Testis (tissue), 3 donors: ENCODE results near the gene EYA2. TPM values are rescaled to one million over a fixed set of nuclear protein-coding genes. Genes with fewer than 3 reads are reported as not detected.

Source experiments
- DNase-seq: peaks from one replicate; pipeline ENCODE4 v3.0.0-alpha.2; 2019
- H3K27ac ChIP-seq, 2 donors: fragments of 200-600 bp; sonication (generic); one replicate each; pipeline ENCODE4 v1.5.1; 2019
- H3K27me3 ChIP-seq: fragments of 200-600 bp; sonication (generic); one replicate; pipeline ENCODE4 v1.5.1; 2019
- H3K36me3 ChIP-seq: fragments of 200-600 bp; sonication (generic); one replicate; pipeline ENCODE4 v1.5.1; 2017; ENCODE audit warnings: low read depth; ENCODE audit errors: missing control alignments
- H3K4me1 ChIP-seq: fragments of 200-600 bp; sonication (generic); one replicate; pipeline ENCODE4 v1.5.1; 2019
- H3K4me3 ChIP-seq, 2 donors: fragments of 200-600 bp; sonication (generic); one replicate each; pipeline ENCODE4 v1.5.1; 2017 to 2019
- H3K9me3 ChIP-seq: fragments of 200-600 bp; sonication (generic); one replicate; pipeline ENCODE4 v1.5.1; 2017
- POLR2A ChIP-seq: fragments of 450-650 bp; IDR thresholded peaks from one replicate; pipeline ENCODE4 v1.6.1; 2017; ENCODE audit warnings: antibody characterized with exemption, mild to moderate bottlenecking, moderate library complexity
- WGBS, 2 donors: methylation state at CpG; one replicate each; pipeline ENCODE4 v1.1.5; 2018; 5-methylcytosine and 5-hydroxymethylcytosine counted together
- intact Hi-C: fragments of 100-400 bp; cut with DNase I; formaldehyde crosslinking; loops from one replicate; pipeline ENCODE4 v1.15.1; 2023; ENCODE audit warnings: low total_unique reads
- polyA plus RNA-seq: library from polyadenylated mRNA; stranded (reverse); fragments of 350-450 nt; fragmentation: Illumina TruSeq; extraction: RNeasy Lipid Tissue Mini Kit (QIAGEN cat#74804); gene quantifications from one replicate; pipeline ENCODE4 v1.2.3, GENCODE V29; 2014; ENCODE audit warnings: low read depth, low replicate concordance; ENCODE audit not compliant: insufficient read depth
- total RNA-seq, 2 donors: library from RNA; depleted of rRNA; stranded (reverse); fragments of >200 nt; gene quantifications; one replicate each; pipeline ENCODE4 v1.2.3, GENCODE V29; 2016
- TF ChIP-seq, protein P1 (sequence below), 3 experiments: fragments of 450-650 bp in 2 of 3; fragments of 200-600 bp in 1 of 3; sonication (generic) in 1 of 3; IDR thresholded peaks; one replicate each; pipeline ENCODE4 v1.5.1; 2016 to 2019; ENCODE audit warnings: antibody characterized with exemption in 3 of 3, mild to moderate bottlenecking in 2 of 3, moderate library complexity in 1 of 3

EYA2 gene
- total and polyA plus RNA-seq, 3 donors from 2014 or later, result 14.6 to 17.2 (median 16.2) TPM

DNA sequence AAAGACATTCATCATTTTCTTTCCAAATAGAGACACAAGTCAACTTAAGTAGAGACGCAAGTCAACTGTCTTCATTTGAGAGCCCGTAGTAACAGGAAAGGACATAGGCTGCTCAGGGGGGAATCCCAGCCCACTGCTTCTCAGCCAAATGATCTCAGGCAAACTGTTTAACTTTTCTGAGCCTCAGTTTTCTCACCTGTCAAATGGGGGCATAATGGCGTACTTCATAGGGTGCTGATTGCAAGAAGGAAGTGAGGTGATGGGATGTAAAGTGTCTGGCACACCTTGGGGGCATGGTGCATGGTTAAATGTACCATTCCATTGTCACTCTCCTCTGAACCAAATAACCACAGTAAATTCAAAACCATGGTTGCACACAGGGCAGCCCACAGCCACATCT, 96.5 kb downstream of the EYA2 start:
- Histone ChIP-seq H3K4me3 (no peak overlapping the region), H3K27ac (no peak overlapping the region), H3K9me3 (no peaks in the 10 kb centered on the region), H3K36me3 (no peaks in the 10 kb centered on the region), H3K27me3 (no peaks in the 10 kb centered on the region), H3K4me1 (no peaks in the 10 kb centered on the region)
- 88 to 96% methylated on average over 3 of the region's 3 CpGs for WGBS, 2 donors
- intact Hi-C loops, result no loop called here
- TF ChIP-seq, protein P1, sequence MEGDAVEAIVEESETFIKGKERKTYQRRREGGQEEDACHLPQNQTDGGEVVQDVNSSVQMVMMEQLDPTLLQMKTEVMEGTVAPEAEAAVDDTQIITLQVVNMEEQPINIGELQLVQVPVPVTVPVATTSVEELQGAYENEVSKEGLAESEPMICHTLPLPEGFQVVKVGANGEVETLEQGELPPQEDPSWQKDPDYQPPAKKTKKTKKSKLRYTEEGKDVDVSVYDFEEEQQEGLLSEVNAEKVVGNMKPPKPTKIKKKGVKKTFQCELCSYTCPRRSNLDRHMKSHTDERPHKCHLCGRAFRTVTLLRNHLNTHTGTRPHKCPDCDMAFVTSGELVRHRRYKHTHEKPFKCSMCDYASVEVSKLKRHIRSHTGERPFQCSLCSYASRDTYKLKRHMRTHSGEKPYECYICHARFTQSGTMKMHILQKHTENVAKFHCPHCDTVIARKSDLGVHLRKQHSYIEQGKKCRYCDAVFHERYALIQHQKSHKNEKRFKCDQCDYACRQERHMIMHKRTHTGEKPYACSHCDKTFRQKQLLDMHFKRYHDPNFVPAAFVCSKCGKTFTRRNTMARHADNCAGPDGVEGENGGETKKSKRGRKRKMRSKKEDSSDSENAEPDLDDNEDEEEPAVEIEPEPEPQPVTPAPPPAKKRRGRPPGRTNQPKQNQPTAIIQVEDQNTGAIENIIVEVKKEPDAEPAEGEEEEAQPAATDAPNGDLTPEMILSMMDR (IDR thresholded peaks at IDR 0.05), result no peak
- TF ChIP-seq POLR2A, result no peak
- DNase-seq, result no peak

DNA sequence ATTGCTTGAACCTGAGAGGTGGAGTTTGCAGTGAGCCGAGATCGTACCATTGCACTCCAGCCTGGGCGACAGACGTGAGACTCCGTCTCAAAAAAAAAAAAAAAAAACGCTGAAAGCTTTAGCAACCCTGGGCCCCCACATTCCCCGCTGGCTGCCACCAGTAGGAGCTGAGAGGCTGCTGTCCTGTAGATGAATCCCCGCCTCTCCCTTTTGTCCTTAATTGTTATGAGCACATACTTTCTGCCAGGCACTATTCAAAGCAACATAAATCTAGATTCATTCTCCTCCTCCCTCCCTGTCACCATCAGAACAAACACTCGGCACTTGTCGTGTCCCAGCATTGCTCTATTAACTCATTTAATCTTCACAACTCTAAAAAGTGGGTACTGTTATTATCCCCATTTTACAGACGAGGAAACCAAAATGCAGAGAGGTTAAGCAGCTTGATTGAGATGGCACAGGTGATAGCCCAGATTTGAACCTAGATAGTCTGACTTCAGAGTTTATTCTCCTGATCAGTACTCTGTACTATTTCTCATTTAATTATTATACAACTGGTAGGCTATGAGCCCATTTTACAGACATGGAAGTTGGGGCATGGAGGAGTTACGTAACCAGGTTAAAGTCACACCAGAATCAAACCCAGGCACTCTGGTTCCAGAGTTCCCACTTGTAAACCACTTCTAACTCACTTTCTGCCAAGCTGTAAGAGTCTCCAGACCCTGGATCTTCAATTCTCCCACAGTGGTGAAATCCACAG, 97.4 kb downstream of the EYA2 start:
- Histone ChIP-seq H3K4me1 (no peaks in the 10 kb centered on the region), H3K27ac (no peak overlapping the region), H3K27me3 (no peaks in the 10 kb centered on the region), H3K36me3 (no peaks in the 10 kb centered on the region), H3K4me3 (no peak overlapping the region), H3K9me3 (no peaks in the 10 kb centered on the region)
- intact Hi-C loops, result no loop called here
- 87 to 88% methylated on average over 12 of the region's 12 CpGs for WGBS, 2 donors
- TF ChIP-seq POLR2A, result no peak
- TF ChIP-seq, protein P1 (IDR thresholded peaks at IDR 0.05), result no peak
- no peak for DNase-seq

DNA sequence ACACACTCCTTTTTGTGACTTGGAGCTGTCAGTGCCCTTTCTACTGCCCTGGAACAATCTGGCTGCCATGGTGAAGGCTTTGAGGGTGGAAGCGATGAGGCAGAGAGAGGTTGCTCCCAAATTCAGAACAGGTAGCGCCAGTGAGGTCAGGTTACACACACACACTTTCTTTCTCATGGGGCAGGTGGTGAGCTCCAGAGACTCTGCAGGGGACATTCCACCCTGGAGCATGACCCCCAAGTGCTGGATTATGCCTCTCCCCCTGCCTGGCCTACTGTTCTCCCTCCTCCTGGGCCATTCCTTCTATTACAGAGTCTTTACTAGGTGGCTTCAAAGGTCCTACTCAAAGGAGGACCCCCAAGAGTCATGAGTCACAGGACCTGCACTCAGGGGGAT, 98.0 kb downstream of the EYA2 start:
- no peak for TF ChIP-seq POLR2A
- TF ChIP-seq, protein P1 (IDR thresholded peaks at IDR 0.05), result no peak
- H3K36me3 ChIP-seq, result no peaks in the 10 kb centered on the region
- intact Hi-C loops, result no loop called here

DNA sequence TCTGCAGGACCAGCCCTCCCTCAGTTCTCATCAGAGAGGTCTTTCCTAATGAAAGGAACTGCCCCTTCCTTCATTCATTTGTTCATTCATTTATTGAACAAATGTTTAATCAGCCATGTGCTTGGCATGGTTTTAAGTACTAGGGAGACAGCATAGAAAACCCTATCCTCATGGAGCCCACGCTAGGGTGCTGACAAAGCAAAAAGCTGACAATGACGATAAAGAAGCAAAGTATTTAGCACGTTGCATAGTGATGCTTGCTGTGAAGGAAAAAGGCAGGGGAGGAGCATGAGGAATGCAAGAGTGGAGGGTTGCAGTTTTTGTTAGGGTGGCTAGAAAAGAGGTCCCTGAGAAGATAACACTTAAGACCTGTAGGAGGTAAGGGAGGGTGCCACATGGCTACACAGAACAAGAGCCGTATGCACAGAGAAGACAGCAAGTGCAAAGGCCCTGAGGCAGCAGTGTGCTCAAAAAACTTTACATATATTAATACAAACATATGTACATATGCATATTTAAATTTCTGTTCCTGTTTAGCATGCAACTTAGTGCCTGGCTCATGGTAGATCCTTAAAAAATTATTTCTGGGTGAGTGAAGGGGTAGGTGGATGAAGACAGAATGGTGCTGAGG, 98.9 kb downstream of the EYA2 start:
- Histone ChIP-seq H3K4me3 (no peak overlapping the region), H3K36me3 (no peaks in the 10 kb centered on the region), H3K4me1 (no peaks in the 10 kb centered on the region), H3K27ac (no peak overlapping the region), H3K9me3 (no peaks in the 10 kb centered on the region), H3K27me3 (no peaks in the 10 kb centered on the region)
- TF ChIP-seq, protein P1 (IDR thresholded peaks at IDR 0.05), result no peak
- TF ChIP-seq POLR2A, result no peak
- no peak for DNase-seq
- 73 to 75% methylated on average over 4 of the region's 4 CpGs for WGBS, 2 donors
- intact Hi-C loops, result no loop called here

More for the DNA sequence above, 98.0 kb downstream of the EYA2 start:
- Histone ChIP-seq H3K4me1 (no peaks in the 10 kb centered on the region), H3K27ac (no peak overlapping the region), H3K27me3 (no peaks in the 10 kb centered on the region), H3K4me3 (no peak overlapping the region), H3K9me3 (no peaks in the 10 kb centered on the region)
- WGBS, 2 donors, result 83 to 89% methylated on average over 1 to 2 of the region's 2 CpGs
- no peak for DNase-seq
